Mammary epithelial cell (primary cell): ENCODE results near the gene ATP2B2.

Source experiments
- CTCF ChIP-seq, 2 donors: IDR thresholded peaks in 1 of 2; conservative IDR thresholded peaks in 1 of 2; 2 replicates each; pipeline ENCODE4 v1.5.1; 2011 to 2012; ENCODE audit warnings: inconsistent platforms in 2 of 2, low read length in 2 of 2, mild to moderate bottlenecking in 2 of 2, control low read depth in 1 of 2, low read depth in 1 of 2; ENCODE audit not compliant: insufficient read depth in 1 of 2; ENCODE audit errors: extremely low read depth in 1 of 2
- EZH2 ChIP-seq: IDR thresholded peaks from 2 replicates; pipeline ENCODE4 v1.6.1; 2012; ENCODE audit warnings: low read length, inconsistent platforms, borderline replicate concordance

- TF ChIP-seq CTCF (conservative IDR thresholded peaks at IDR 0.05 in 1 of 2, IDR thresholded peaks at IDR 0.05 in 1 of 2; ENCODE audit: extremely low read depth in 1 of 2, insufficient read depth in 1 of 2, low read depth in 1 of 2, low read length in 2 of 2), result no peak
- TF ChIP-seq EZH2, result no peak
Measured at GRCh38 chr3:10406414-10406813, 99.0 kb downstream of the ATP2B2 start.
